Choroid plexus epithelial cell (primary cell): ENCODE results near the gene LRRC3B.

ENCODE experiments used
- DNase-seq: peaks from one replicate; pipeline ENCODE4 v3.0.0-alpha.2; 2010; ENCODE audit warnings: low read depth
- H3K4me3 ChIP-seq: 2 replicates; pipeline ENCODE4 v1.5.1; 2011; ENCODE audit warnings: low read depth, mild to moderate bottlenecking, control low read depth, low read length, moderate library complexity
- CTCF ChIP-seq: conservative IDR thresholded peaks from 2 replicates; pipeline ENCODE4 v1.5.1; 2011; ENCODE audit warnings: low read depth, mild to moderate bottlenecking, control low read depth, inconsistent platforms, low read length, moderate library complexity

Gene LRRC3B

GRCh38 chr3:26630669-26631389 is 8.3 kb downstream of the LRRC3B start:
- no peak for DNase-seq
- TF ChIP-seq CTCF = no peak
- H3K4me3 ChIP-seq = no peak overlapping the region

- DNase-seq = no peak
- TF ChIP-seq CTCF = no peak
- no peak overlapping the region for H3K4me3 ChIP-seq
Measured at GRCh38 chr3:26631390-26631738, 8.8 kb downstream of the LRRC3B start.

DNA sequence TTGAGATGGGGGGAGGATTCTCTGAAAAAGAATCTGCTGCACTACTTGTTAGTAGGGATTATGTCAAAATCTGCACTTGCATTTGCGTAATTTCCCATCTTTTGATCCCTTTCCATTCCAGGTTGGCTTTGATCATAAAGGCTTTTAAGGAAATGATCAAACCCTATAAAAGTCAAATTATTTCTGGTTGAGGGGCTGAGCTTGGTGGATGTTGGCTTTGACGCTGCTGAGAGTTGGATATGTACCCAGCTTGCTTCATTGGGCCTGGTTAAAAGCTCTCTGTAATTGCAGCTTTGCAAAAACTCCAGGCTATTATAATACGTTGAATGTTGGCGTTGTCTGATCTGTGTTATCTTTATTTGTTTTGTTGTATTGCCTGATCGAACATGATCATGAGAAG is 12.0 kb downstream of the LRRC3B start:
- DNase-seq = no peak
- H3K4me3 ChIP-seq = no peak overlapping the region
- TF ChIP-seq CTCF = no peak

DNA sequence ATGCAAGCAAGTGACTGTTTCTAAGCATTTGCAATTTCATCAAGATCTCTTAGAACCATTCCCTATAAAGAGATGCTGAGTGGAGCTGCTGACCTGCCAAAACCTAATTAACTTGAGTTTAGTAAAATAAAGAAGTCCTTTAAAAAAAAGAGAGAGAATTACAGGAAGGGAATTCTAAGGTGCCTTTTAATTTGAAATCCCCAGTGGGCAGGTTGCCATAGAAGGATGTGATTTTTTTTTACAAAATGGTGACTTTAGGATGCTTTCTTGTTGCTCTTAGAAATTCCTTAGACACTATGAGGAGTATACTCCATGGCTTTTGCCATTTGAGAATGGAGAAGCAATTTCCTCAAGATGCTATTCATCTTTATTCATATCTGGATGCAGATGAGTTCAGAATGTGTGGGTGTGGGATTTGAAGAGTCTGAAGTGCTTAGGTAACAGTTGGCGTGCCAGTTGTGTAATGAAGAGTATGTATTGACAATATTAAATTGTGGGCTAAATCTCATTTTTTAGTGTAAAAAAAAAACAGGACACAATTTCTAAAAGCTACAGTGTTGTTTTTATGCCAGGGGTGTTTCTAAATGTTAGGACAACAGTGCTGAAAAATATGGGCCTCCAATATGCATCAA is 13.6 kb downstream of the LRRC3B start:
- no peak overlapping the region for H3K4me3 ChIP-seq
- DNase-seq = no peak
- no peak for TF ChIP-seq CTCF

DNA sequence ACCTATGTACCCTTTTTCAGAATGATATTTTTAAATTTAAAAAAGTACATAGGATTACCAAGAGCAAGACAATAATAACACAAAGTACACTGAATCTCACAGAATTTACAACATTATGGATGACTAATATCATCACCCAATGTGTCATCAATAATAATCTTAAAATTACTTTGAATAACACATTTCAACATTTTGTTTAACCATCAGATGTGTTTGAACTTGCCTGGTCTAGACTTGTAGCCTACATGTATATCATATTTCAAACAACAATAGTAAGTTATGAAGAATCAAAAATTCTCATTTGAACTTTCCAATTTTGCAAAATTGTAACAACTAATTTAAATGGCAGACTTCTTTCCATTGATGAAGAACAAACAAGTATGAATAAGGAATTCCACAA is 15.1 kb downstream of the LRRC3B start:
- no peak for DNase-seq
- H3K4me3 ChIP-seq = no peak overlapping the region
- no peak for TF ChIP-seq CTCF

GRCh38 chr3:26638113-26638512 is 15.5 kb downstream of the LRRC3B start:
- no peak for DNase-seq
- TF ChIP-seq CTCF = no peak
- H3K4me3 ChIP-seq = no peak overlapping the region

DNA sequence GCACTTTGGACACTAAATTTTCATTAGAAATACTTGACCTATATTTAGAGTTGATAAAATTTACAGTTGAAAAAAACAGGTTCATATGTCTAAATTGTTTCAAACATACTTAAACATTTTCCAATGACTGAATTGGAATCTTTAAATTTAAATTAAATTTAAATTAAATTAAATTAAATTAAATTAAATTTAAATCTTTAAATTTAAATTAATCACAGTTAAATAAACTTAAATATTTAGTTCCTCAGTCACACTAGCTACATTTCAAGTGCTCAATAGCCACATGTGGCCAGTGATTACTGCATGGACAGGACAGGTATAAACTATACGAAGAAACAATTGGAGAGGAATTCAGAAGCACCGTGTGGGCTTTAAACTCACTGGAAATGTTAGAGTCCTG is 16.8 kb downstream of the LRRC3B start:
- no peak for DNase-seq
- TF ChIP-seq CTCF = no peak
- H3K4me3 ChIP-seq = no peak overlapping the region
